SK-N-SH (cell line): Measurements from ENCODE around the gene CTSH. TPM values are rescaled to one million over a fixed set of nuclear protein-coding genes. Genes with fewer than 3 reads are reported as not detected.

Source experiments
- CTCF ChIA-PET: fragments of 300-600, 350-600 bp; formaldehyde crosslinking; extraction: SDS; loops from one replicate; lab custom pipeline; 2021; lab: Yijun Ruan, JAX
- POLR2A ChIA-PET: fragments of 350-600 bp; sonication (Branson Sonifier 250); formaldehyde crosslinking; extraction: SDS; loops from one replicate; lab custom pipeline; 2020; ENCODE audit warnings: antibody characterized with exemption, inconsistent platforms; lab: Yijun Ruan, JAX
- DNase-seq: peaks from one replicate; pipeline ENCODE4 v3.0.0; 2012
- H2AFZ ChIP-seq: fragments of 200-600 bp; sonication (generic); 2 replicates; pipeline ENCODE4 v1.8.1; 2016; ENCODE audit warnings: antibody characterized with exemption, mild to moderate bottlenecking, low read depth
- H3F3A ChIP-seq: fragments of 200-600 bp; sonication (generic); replicated peaks from 2 replicates; pipeline ENCODE3; 2016; ENCODE audit warnings: antibody characterized with exemption, mild to moderate bottlenecking; ENCODE audit not compliant: insufficient read depth
- H3K27ac ChIP-seq, 2 experiments: fragments of 200-500 bp in 1 of 2; fragments of 200-600 bp in 1 of 2; sonication (Bioruptor generic) in 1 of 2; sonication (generic), shearing (Covaris generic) in 1 of 2; 2 replicates each; pipeline versions ENCODE4 v1.5.1 to v1.6.1; 2014 to 2016; ENCODE audit warnings: low read depth in 2 of 2, inconsistent platforms in 1 of 2, low read length in 1 of 2, mild to moderate bottlenecking in 1 of 2, mixed read lengths in 1 of 2
- H3K27me3 ChIP-seq: fragments of 200-600 bp; sonication (generic), shearing (Covaris generic); 2 replicates; pipeline ENCODE4 v1.6.1; 2016; ENCODE audit warnings: mixed run types; ENCODE audit not compliant: insufficient read depth
- H3K36me3 ChIP-seq, 2 experiments: fragments of 200-500 bp in 1 of 2; fragments of 200-600 bp in 1 of 2; sonication (Bioruptor generic) in 1 of 2; sonication (generic) in 1 of 2; replicated peaks in 1 of 2; 2 replicates each; pipeline versions ENCODE3 to v1.5.1; 2014 to 2016; ENCODE audit warnings: low read length in 1 of 2, mild to moderate bottlenecking in 1 of 2; ENCODE audit not compliant: insufficient read depth in 2 of 2, control insufficient read depth in 1 of 2
- H3K4me1 ChIP-seq, 2 experiments: fragments of 200-500 bp in 1 of 2; fragments of 200-600 bp in 1 of 2; sonication (Bioruptor generic) in 1 of 2; sonication (generic), shearing (Covaris generic) in 1 of 2; 2 replicates each; pipeline versions ENCODE4 v1.5.1 to v1.6.1; 2014 to 2016; ENCODE audit warnings: low read depth in 1 of 2, low read length in 1 of 2, mixed run types in 1 of 2; ENCODE audit not compliant: insufficient read depth in 2 of 2, control insufficient read depth in 1 of 2
- H3K4me2 ChIP-seq: fragments of 200-600 bp; sonication (generic), shearing (Covaris generic); 2 replicates; pipeline ENCODE4 v1.6.1; 2017; ENCODE audit warnings: mixed run types
- H3K4me3 ChIP-seq, 2 experiments: fragments of 200-500 bp in 1 of 2; fragments of 200-600 bp in 1 of 2; sonication (Bioruptor generic) in 1 of 2; sonication (generic), shearing (Covaris generic) in 1 of 2; 2 replicates each; pipeline versions ENCODE4 v1.5.1 to v1.8.1; 2014 to 2016; ENCODE audit warnings: low read depth in 2 of 2, inconsistent platforms in 1 of 2, low read length in 1 of 2, mild to moderate bottlenecking in 1 of 2, mixed read lengths in 1 of 2, moderate library complexity in 1 of 2
- H3K79me2 ChIP-seq: fragments of 200-600 bp; sonication (generic); 2 replicates; pipeline ENCODE4 v1.8.1; 2017; ENCODE audit warnings: mild to moderate bottlenecking; ENCODE audit not compliant: insufficient read depth
- H3K9ac ChIP-seq: fragments of 200-600 bp; sonication (generic); 2 replicates; pipeline ENCODE4 v1.6.1; 2017; ENCODE audit warnings: mixed run types
- H3K9me2 ChIP-seq: fragments of 200-600 bp; sonication (generic); 2 replicates; pipeline ENCODE4 v1.6.1; 2017; ENCODE audit warnings: mixed run types
- H3K9me3 ChIP-seq: fragments of 200-600 bp; sonication (generic); 2 replicates; pipeline ENCODE4 v1.6.1; 2017; ENCODE audit warnings: mixed run types, mild to moderate bottlenecking, moderate library complexity
- H4K20me1 ChIP-seq: fragments of 200-600 bp; sonication (generic); 2 replicates; pipeline ENCODE4 v1.6.1; 2017; ENCODE audit warnings: mild to moderate bottlenecking, mixed run types; ENCODE audit not compliant: insufficient read depth
- CTCF ChIP-seq: fragments of 200-600 bp; sonication (generic); IDR thresholded peaks from 2 replicates; pipeline ENCODE4 v1.6.1; 2017; ENCODE audit warnings: antibody characterized with exemption, mild to moderate bottlenecking, moderate library complexity
- EZH2phosphoT487 ChIP-seq: fragments of 200-600 bp; sonication (generic); IDR thresholded peaks from 2 replicates; pipeline ENCODE4 v1.6.1; 2017; ENCODE audit warnings: low read depth, mixed run types, mild to moderate bottlenecking, antibody characterized with exemption, moderate library complexity, borderline replicate concordance
- FOXM1 ChIP-seq: IDR thresholded peaks from 2 replicates; pipeline ENCODE4 v1.4.0; 2012; ENCODE audit warnings: low read depth, mild to moderate bottlenecking
- JUND ChIP-seq: IDR thresholded peaks from 2 replicates; pipeline ENCODE4 v1.4.0; 2012
- MAX ChIP-seq: IDR thresholded peaks from 2 replicates; pipeline ENCODE4 v1.4.0; 2012; ENCODE audit warnings: low read depth
- MEF2A ChIP-seq: IDR thresholded peaks from 2 replicates; pipeline ENCODE4 v1.4.0; 2012; ENCODE audit warnings: low read depth, borderline replicate concordance
- PBX3 ChIP-seq: IDR thresholded peaks from 2 replicates; pipeline ENCODE4; 2012
- REST ChIP-seq: IDR thresholded peaks from 2 replicates; pipeline ENCODE4 v1.6.1; 2012; ENCODE audit warnings: mild to moderate bottlenecking, low read depth, low read length, moderate library complexity
- USF1 ChIP-seq: IDR thresholded peaks from 2 replicates; pipeline ENCODE4 v1.4.0; 2012; ENCODE audit warnings: low read depth, borderline replicate concordance
- USF2 ChIP-seq: fragments of 150-350 bp; IDR thresholded peaks from 2 replicates; pipeline ENCODE4 v1.6.1; 2017; ENCODE audit warnings: antibody characterized with exemption, low read length, low read depth, borderline replicate concordance
- ZBTB33 ChIP-seq: IDR thresholded peaks from 2 replicates; pipeline ENCODE4 v1.4.0; 2012; ENCODE audit warnings: low read depth, borderline replicate concordance
- WGBS: methylation state at CpG from one replicate; pipeline ENCODE4 v1.1.6; 2017; ENCODE audit warnings: low lambda C conversion rate; 5-methylcytosine and 5-hydroxymethylcytosine counted together
- polyA plus RNA-seq, 3 experiments: library from polyadenylated mRNA; depleted of rRNA; stranded (reverse); fragments of >200 nt; gene quantifications; 2 replicates each; pipeline ENCODE4 v1.2.3, GENCODE V29; 2012

Gene CTSH
- polyA plus RNA-seq, 1 of the 3 experiments (the other 2 are of a cell fraction), result 22.7 TPM

GRCh38 chr15:78934655-78935023 lies 10.2 kb downstream of the CTSH start:
- TF ChIP-seq MEF2A (no peak), PBX3 (no peak), ZBTB33 (no peak), JUND (no peak)
- TF ChIP-seq, all 33 proteins: peak for 0
- WGBS, result 69% methylated on average over 5 of the region's 5 CpGs
- no peak overlapping the region for H3K27ac ChIP-seq
- H3K79me2 ChIP-seq, result no peaks in the 10 kb centered on the region
- H4K20me1 ChIP-seq, result peaks cover 3% of the 10 kb centered on the region; the same call in 1 of the 2 replicates
- peaks cover 8 to 28% of the 10 kb centered on the region in 2 experiments; a peak in 3 of 4 replicates for H3K4me1 ChIP-seq
- H2AFZ ChIP-seq, result no peak overlapping the region
- no peaks in the 10 kb centered on the region for H3F3A ChIP-seq
- no peak overlapping the region for H3K4me2 ChIP-seq
- H3K9ac ChIP-seq, result no peak overlapping the region
- H3K27me3 ChIP-seq, result no peaks in the 10 kb centered on the region
- no peaks in the 10 kb centered on the region for H3K36me3 ChIP-seq
- CTCF ChIA-PET, result interaction anchor here (0.9 to 4.7 kb wide), 2 partner anchors 25 to 94 kb away, joined by 3 to 18 read pairs; no protein-coding TSS in a partner anchor
- H3K9me2 ChIP-seq, result no peaks in the 10 kb centered on the region
- no peaks in the 10 kb centered on the region for H3K9me3 ChIP-seq
- no peak overlapping the region for H3K4me3 ChIP-seq
- POLR2A ChIA-PET, result no interaction called here
- no peak for DNase-seq

GRCh38 chr15:78933823-78934654 lies 10.8 kb downstream of the CTSH start:
- Histone ChIP-seq H3K4me2 (no peak overlapping the region), H3K27ac (no peak overlapping the region), H3K4me1 (peaks cover 8 to 31% of the 10 kb centered on the region in 2 experiments; a peak in 3 of 4 replicates), H3K4me3 (no peak overlapping the region), H3K9me3 (no peaks in the 10 kb centered on the region), H2AFZ (no peak overlapping the region), H4K20me1 (peaks cover 3% of the 10 kb centered on the region; the same call in 1 of the 2 replicates), H3K27me3 (no peaks in the 10 kb centered on the region), H3K9ac (no peak overlapping the region), H3K9me2 (no peaks in the 10 kb centered on the region), H3F3A (no peaks in the 10 kb centered on the region), H3K36me3 (no peaks in the 10 kb centered on the region), H3K79me2 (no peaks in the 10 kb centered on the region)
- WGBS, result 86% methylated on average over 16 of the region's 20 CpGs
- ChIA-PET POLR2A (no interaction called here), CTCF (interaction anchor here (0.9 to 4.7 kb wide), 2 partner anchors 25 to 94 kb away, joined by 3 to 18 read pairs; no protein-coding TSS in a partner anchor)
- no peak for DNase-seq
- TF ChIP-seq USF2 (no peak), CTCF (no peak), MAX (no peak), EZH2phosphoT487 (no peak), FOXM1 (no peak), REST (no peak), USF1 (no peak)
